Smooth muscle cell (in vitro differentiated cells): ENCODE data around the gene CFAP20DC. TPM values are rescaled to one million over a fixed set of nuclear protein-coding genes. Genes with fewer than 3 reads are reported as not detected.

Experiments
- DNase-seq: peaks from one replicate; lab custom pipeline; 2025; ENCODE audit not compliant: unreplicated experiment; lab: John Stamatoyannopoulos, UW
- H2AFZ ChIP-seq: fragments of 200-600 bp; sonication (generic); 2 replicates; pipeline ENCODE4 v1.6.0; 2016; ENCODE audit warnings: antibody characterized with exemption, low read depth, mild to moderate bottlenecking
- H3F3A ChIP-seq: fragments of 200-600 bp; sonication (generic); 2 replicates; pipeline ENCODE4 v1.6.0; 2017; ENCODE audit warnings: antibody characterized with exemption, low read depth
- H3K27ac ChIP-seq: fragments of 200-600 bp; sonication (generic); 2 replicates; pipeline ENCODE4 v1.5.1; 2016; ENCODE audit warnings: low read depth, mild to moderate bottlenecking
- H3K27me3 ChIP-seq: fragments of 200-600 bp; sonication (generic); 2 replicates; pipeline ENCODE4 v1.6.1; 2016; ENCODE audit warnings: low read depth, mild to moderate bottlenecking
- H3K36me3 ChIP-seq: fragments of 200-600 bp; sonication (generic); 2 replicates; pipeline ENCODE4 v1.5.1; 2016; ENCODE audit warnings: low read depth
- H3K4me1 ChIP-seq: fragments of 200-600 bp; sonication (generic); 2 replicates; pipeline ENCODE4 v1.5.1; 2016; ENCODE audit warnings: low read depth
- H3K4me2 ChIP-seq: fragments of 200-600 bp; sonication (generic); 2 replicates; pipeline ENCODE4 v1.6.0; 2016; ENCODE audit warnings: mild to moderate bottlenecking
- H3K4me3 ChIP-seq: fragments of 200-600 bp; sonication (generic); 2 replicates; pipeline ENCODE4 v1.5.1; 2016; ENCODE audit warnings: mild to moderate bottlenecking
- H3K79me2 ChIP-seq: fragments of 200-600 bp; sonication (generic); 2 replicates; pipeline ENCODE4 v1.6.0; 2016; ENCODE audit warnings: low read depth, mild to moderate bottlenecking
- H3K9ac ChIP-seq: fragments of 200-600 bp; sonication (generic); 2 replicates; pipeline ENCODE4 v1.6.0; 2016; ENCODE audit warnings: low read depth
- H3K9me3 ChIP-seq: fragments of 200-600 bp; sonication (generic); replicated peaks from 2 replicates; pipeline ENCODE4 v1.5.1; 2016; ENCODE audit warnings: low read depth
- H4K20me1 ChIP-seq: fragments of 200-600 bp; sonication (generic); 2 replicates; pipeline ENCODE4 v1.6.0; 2016; ENCODE audit warnings: low read depth
- CTCF ChIP-seq: fragments of 200-600 bp; sonication (generic); IDR thresholded peaks from 2 replicates; pipeline ENCODE4 v1.5.1; 2017; ENCODE audit warnings: borderline replicate concordance, mild to moderate bottlenecking, antibody characterized with exemption; ENCODE audit not compliant: insufficient read depth, poor library complexity, severe bottlenecking
- WGBS: methylation state at CpG from one replicate; pipeline ENCODE4 v1.1.7; 2016; ENCODE audit warnings: low lambda C conversion rate; 5-methylcytosine and 5-hydroxymethylcytosine counted together
- polyA plus RNA-seq: library from polyadenylated mRNA; unstranded; fragments of >200 nt; fragmentation: Nextera tagmentation; extraction: Ambion mirVana; gene quantifications from 2 replicates; pipeline ENCODE4 v1.2.1, GENCODE V29; 2016
- total RNA-seq: library from RNA; depleted of rRNA; stranded (reverse); fragments of >200 nt; gene quantifications from 2 replicates; pipeline ENCODE4 v1.2.3, GENCODE V29; 2014

The CFAP20DC gene
- total and polyA plus RNA-seq, 2 experiments from 2014 or later: 7.9 to 11.6 TPM

- no peak overlapping the region for H3K27ac ChIP-seq
- no peaks in the 10 kb centered on the region for H3K9me3 ChIP-seq
- no peak for DNase-seq
- no peaks in the 10 kb centered on the region for H3K4me1 ChIP-seq
- no peaks in the 10 kb centered on the region for H3K79me2 ChIP-seq
- H3K36me3 ChIP-seq: no peaks in the 10 kb centered on the region
- H3F3A ChIP-seq: no peaks in the 10 kb centered on the region
- WGBS: 63% methylated on average over 2 of the region's 2 CpGs
- no peaks in the 10 kb centered on the region for H4K20me1 ChIP-seq
- no peaks in the 10 kb centered on the region for H3K27me3 ChIP-seq
- H2AFZ ChIP-seq: no peak overlapping the region
- no peak overlapping the region for H3K4me2 ChIP-seq
- no peak overlapping the region for H3K4me3 ChIP-seq
- TF ChIP-seq CTCF: no peak
- no peak overlapping the region for H3K9ac ChIP-seq
These were observed 31.2 kb upstream of the CFAP20DC start for GRCh38 chr3:59081071-59081470.

GRCh38 chr3:59079962-59080361 lies 30.1 kb upstream of the CFAP20DC start:
- DNase-seq: no peak
- Histone ChIP-seq H4K20me1 (no peaks in the 10 kb centered on the region), H3K9ac (no peak overlapping the region), H3K4me3 (no peak overlapping the region), H3K4me1 (no peaks in the 10 kb centered on the region), H3K27me3 (no peaks in the 10 kb centered on the region), H3K79me2 (no peaks in the 10 kb centered on the region), H3K27ac (no peak overlapping the region), H3K36me3 (no peaks in the 10 kb centered on the region), H3K4me2 (no peak overlapping the region), H2AFZ (no peak overlapping the region), H3K9me3 (no peaks in the 10 kb centered on the region), H3F3A (no peaks in the 10 kb centered on the region)
- WGBS: 84% methylated on average over 1 of the region's 1 CpG
- TF ChIP-seq CTCF: no peak

DNA sequence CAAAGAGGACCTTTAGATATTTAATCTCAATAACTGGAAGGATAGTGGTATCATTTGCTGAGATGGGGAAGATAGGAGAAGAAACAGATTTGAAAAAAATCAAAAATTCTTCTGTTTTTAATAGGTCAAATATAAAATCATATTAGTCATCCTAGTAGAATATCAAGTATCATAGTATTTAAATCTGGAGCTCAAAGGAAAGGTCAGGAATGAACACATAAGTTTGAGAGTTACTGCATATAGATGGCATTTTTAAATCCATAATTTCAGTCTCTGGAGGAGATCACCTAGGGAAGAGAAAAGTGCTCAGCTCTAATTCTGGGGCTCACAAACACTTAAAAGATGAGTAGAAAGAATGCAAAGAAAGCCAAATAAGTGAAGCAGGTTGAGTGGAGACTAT lies 24.9 kb upstream of the CFAP20DC start:
- H3K79me2 ChIP-seq: no peaks in the 10 kb centered on the region
- H3K27me3 ChIP-seq: no peaks in the 10 kb centered on the region
- no peak overlapping the region for H2AFZ ChIP-seq
- no peak overlapping the region for H3K27ac ChIP-seq
- H3K4me1 ChIP-seq: no peaks in the 10 kb centered on the region
- TF ChIP-seq CTCF: no peak
- H3K4me2 ChIP-seq: no peak overlapping the region
- no peak overlapping the region for H3K4me3 ChIP-seq
- H3K36me3 ChIP-seq: no peaks in the 10 kb centered on the region
- H4K20me1 ChIP-seq: no peaks in the 10 kb centered on the region
- no peak overlapping the region for H3K9ac ChIP-seq
- no peaks in the 10 kb centered on the region for H3F3A ChIP-seq
- DNase-seq: no peak
- H3K9me3 ChIP-seq: no peaks in the 10 kb centered on the region

- Histone ChIP-seq H3F3A (no peaks in the 10 kb centered on the region), H3K27ac (no peak overlapping the region), H3K4me3 (no peak overlapping the region), H3K27me3 (no peaks in the 10 kb centered on the region), H3K9me3 (no peaks in the 10 kb centered on the region), H4K20me1 (no peaks in the 10 kb centered on the region), H3K36me3 (no peaks in the 10 kb centered on the region), H3K4me1 (no peaks in the 10 kb centered on the region), H3K9ac (no peak overlapping the region), H3K79me2 (no peaks in the 10 kb centered on the region), H2AFZ (no peak overlapping the region), H3K4me2 (no peak overlapping the region)
- no peak for DNase-seq
- TF ChIP-seq CTCF: no peak
- 82% methylated on average over 6 of the region's 6 CpGs for WGBS
These were observed 22.9 kb upstream of the CFAP20DC start for GRCh38 chr3:59072681-59073080.
